Thyroid gland (tissue), 4 donors: ENCODE measurements around the gene P2RY2. TPM values are rescaled to one million over a fixed set of nuclear protein-coding genes. Genes with fewer than 3 reads are reported as not detected.

Experiments used
- DNase-seq, 2 donors: peaks; one replicate each; pipeline ENCODE4 v3.0.0-alpha.2; 2019
- H3K27ac ChIP-seq, 3 donors: fragments of 200-600 bp; sonication (generic); 1 replicate in 2 of 3; 2 replicates in 1 of 3; pipeline ENCODE4 v1.5.1; 2016 to 2019; ENCODE audit warnings: mild to moderate bottlenecking in 1 of 3, moderate library complexity in 1 of 3
- H3K27me3 ChIP-seq: fragments of 200-600 bp; sonication (generic); one replicate; pipeline ENCODE4 v1.5.1; 2019
- H3K36me3 ChIP-seq, 2 donors: fragments of 200-600 bp; sonication (generic); one replicate each; pipeline ENCODE4 v1.5.1; 2016 to 2019
- H3K4me1 ChIP-seq, 2 donors: fragments of 200-600 bp; sonication (generic); one replicate each; pipeline ENCODE4 v1.5.1; 2017 to 2019
- H3K4me3 ChIP-seq, 3 donors: fragments of 200-600 bp; sonication (generic); replicated peaks in 1 of 3; 1 replicate in 2 of 3; 2 replicates in 1 of 3; pipeline ENCODE4 v1.5.1; 2016; ENCODE audit warnings: mild to moderate bottlenecking in 1 of 3
- H3K9me3 ChIP-seq: fragments of 200-600 bp; sonication (generic); one replicate; pipeline ENCODE4 v1.5.1; 2017
- POLR2A ChIP-seq, 2 donors: fragments of 450-650 bp; IDR thresholded peaks; one replicate each; pipeline ENCODE4 v1.6.1; 2017; ENCODE audit warnings: antibody characterized with exemption in 2 of 2, mild to moderate bottlenecking in 2 of 2, moderate library complexity in 1 of 2
- WGBS, 2 donors: methylation state at CpG; one replicate each; pipeline ENCODE4 v1.1.5; 2017; 5-methylcytosine and 5-hydroxymethylcytosine counted together
- intact Hi-C: fragments of 100-400 bp; cut with DNase I; formaldehyde crosslinking; loops from one replicate; pipeline ENCODE4 v1.15.1; 2023
- total RNA-seq, 4 donors: library from RNA; depleted of rRNA; stranded (reverse); fragments of >200 nt; gene quantifications; one replicate each; pipeline ENCODE4 v1.2.3, GENCODE V29; 2016
- TF ChIP-seq, protein P1 (sequence below), 6 experiments: fragments of 200-600 bp in 3 of 6; fragments of 450-650 bp in 3 of 6; sonication (generic) in 3 of 6; IDR thresholded peaks; one replicate each; pipeline ENCODE4 v1.5.1; 2016 to 2019; ENCODE audit warnings: antibody characterized with exemption in 6 of 6, mild to moderate bottlenecking in 2 of 6, inconsistent platforms in 1 of 6, moderate library complexity in 1 of 6

P2RY2 gene
- total RNA-seq, 4 donors from 2014 or later = 29.3 to 38.1 (median 37.7) TPM

DNA sequence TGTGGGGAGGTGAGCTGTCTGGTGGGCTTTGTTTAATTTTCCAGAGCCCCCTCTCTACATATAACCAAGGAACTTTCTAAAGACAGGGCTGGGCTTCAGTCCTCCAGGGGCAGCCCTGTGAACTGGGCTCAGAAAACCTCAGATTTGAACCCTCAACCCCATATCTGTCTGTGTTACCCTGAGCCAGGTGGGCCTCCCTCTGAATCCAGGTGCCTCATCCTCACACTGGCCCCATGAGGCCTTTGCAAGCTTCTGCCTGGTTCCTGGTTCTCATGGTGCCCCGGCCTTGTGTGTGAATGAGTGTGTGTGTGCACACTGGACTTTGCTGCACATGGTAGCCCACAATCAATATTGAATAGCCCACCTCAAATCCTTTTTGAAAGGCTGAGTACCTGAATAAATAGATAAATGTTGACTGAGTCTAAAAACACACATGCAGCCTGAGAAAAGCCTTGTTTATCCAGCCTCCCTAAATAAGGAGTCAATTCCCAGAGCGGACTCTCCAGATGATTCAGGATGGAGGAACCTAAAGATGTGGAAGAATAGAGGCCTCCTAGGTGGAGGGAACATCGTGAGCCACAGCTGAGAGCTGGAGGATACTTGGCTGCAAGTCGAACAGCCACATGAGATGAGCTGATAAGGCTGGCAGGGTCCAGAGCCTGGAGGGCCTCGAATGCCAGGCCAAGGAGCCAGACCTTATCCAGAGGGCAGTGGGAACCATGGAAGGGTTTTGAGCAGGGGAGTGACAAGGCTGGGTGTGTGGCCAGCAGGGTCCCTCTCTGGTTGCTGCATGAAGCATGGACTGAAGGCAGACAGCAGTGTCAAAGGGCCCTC lies 28.1 kb upstream of the P2RY2 start:
- no peaks in the 10 kb centered on the region for H3K36me3 ChIP-seq
- 78 to 81% methylated on average over 5 of the region's 5 CpGs for WGBS, 2 donors
- no peak for TF ChIP-seq POLR2A (IDR thresholded peaks at IDR 0.05)
- TF ChIP-seq, protein P1, sequence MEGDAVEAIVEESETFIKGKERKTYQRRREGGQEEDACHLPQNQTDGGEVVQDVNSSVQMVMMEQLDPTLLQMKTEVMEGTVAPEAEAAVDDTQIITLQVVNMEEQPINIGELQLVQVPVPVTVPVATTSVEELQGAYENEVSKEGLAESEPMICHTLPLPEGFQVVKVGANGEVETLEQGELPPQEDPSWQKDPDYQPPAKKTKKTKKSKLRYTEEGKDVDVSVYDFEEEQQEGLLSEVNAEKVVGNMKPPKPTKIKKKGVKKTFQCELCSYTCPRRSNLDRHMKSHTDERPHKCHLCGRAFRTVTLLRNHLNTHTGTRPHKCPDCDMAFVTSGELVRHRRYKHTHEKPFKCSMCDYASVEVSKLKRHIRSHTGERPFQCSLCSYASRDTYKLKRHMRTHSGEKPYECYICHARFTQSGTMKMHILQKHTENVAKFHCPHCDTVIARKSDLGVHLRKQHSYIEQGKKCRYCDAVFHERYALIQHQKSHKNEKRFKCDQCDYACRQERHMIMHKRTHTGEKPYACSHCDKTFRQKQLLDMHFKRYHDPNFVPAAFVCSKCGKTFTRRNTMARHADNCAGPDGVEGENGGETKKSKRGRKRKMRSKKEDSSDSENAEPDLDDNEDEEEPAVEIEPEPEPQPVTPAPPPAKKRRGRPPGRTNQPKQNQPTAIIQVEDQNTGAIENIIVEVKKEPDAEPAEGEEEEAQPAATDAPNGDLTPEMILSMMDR (IDR thresholded peaks at IDR 0.05) = no peak
- H3K4me1 ChIP-seq = peaks cover 23 to 30% of the 10 kb centered on the region in 2 donors
- H3K4me3 ChIP-seq = no peak overlapping the region
- intact Hi-C loops = loop anchor here (5.0 kb wide), 1 partner anchor 47 kb away; no protein-coding TSS in a partner anchor
- H3K27me3 ChIP-seq = no peaks in the 10 kb centered on the region
- DNase-seq = no peak
- H3K9me3 ChIP-seq = no peaks in the 10 kb centered on the region
- no peak overlapping the region for H3K27ac ChIP-seq

DNA sequence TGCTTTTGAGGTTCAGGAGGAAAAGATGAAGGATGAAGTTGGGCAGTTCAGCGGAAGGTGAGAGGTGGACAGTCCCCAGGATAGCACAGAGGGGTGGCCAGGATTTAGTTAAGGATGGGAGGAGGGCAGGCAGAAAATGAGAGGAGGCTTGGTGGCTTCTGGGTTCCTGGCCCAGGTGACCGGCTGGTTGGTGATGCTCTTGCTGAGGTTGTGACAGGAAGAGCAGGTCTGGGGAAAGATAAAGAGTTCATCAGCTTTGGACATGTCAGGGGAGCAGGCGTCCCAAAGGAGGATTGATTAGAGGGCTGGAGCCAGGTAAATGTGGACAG lies 27.6 kb upstream of the P2RY2 start:
- no peak for DNase-seq
- Histone ChIP-seq H3K4me1 (peaks cover 26 to 30% of the 10 kb centered on the region in 2 donors), H3K36me3 (no peaks in the 10 kb centered on the region), H3K27ac (no peak overlapping the region), H3K27me3 (no peaks in the 10 kb centered on the region), H3K9me3 (no peaks in the 10 kb centered on the region), H3K4me3 (no peak overlapping the region)
- WGBS, 2 donors = 91 to 99% methylated on average over 3 of the region's 3 CpGs
- TF ChIP-seq, protein P1 (IDR thresholded peaks at IDR 0.05) = no peak
- TF ChIP-seq POLR2A (IDR thresholded peaks at IDR 0.05) = no peak
- intact Hi-C loops = no loop called here

DNA sequence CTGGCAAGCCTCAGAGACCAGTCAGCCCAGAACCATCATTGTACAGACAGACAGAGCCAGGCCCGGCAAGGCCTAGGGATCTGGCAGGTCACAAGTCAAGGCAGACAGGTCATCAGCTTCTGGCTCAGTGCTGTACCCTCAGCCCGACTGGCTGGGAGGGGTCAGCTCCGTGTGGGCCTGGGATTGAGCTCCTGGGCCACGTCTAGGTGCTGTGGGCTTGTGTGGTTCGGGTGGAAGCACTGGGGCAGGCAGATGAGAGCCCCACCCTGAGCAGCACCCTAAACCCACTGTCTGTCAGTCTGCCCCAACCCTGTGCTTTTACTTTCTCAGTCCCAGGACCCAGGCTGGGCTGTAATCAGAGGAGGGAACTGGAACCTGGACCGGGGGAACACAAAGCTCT lies 26.9 kb upstream of the P2RY2 start:
- 82 to 85% methylated on average over 4 to 6 of the region's 6 CpGs for WGBS, 2 donors
- intact Hi-C loops = no loop called here
- H3K27me3 ChIP-seq = no peaks in the 10 kb centered on the region
- H3K27ac ChIP-seq = no peak overlapping the region
- H3K4me1 ChIP-seq = peaks cover 26 to 30% of the 10 kb centered on the region in 2 donors
- H3K4me3 ChIP-seq = no peak overlapping the region
- H3K9me3 ChIP-seq = no peaks in the 10 kb centered on the region
- TF ChIP-seq POLR2A (IDR thresholded peaks at IDR 0.05) = no peak
- TF ChIP-seq, protein P1 (IDR thresholded peaks at IDR 0.05) = no peak
- H3K36me3 ChIP-seq = no peaks in the 10 kb centered on the region
- DNase-seq = no peak

DNA sequence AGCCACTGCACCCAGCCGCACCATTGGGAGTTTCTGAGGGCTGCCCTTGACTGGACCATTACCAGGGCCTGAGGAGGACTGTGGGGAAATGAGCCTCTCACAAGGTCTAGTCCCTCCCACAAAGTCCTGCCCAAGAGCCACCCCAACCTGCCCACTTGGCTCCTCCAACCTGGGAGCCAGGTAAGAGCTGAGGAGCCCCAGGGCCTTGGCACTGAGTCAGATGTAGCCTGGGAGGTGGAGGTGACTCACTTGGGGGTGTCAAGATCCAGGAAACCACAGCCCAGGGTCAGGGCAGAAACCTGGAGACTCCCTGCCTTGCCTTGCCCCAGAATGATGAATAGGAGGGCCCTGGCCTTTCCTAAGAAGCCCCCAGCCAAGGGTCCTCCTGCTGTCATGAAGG lies 25.8 kb upstream of the P2RY2 start:
- H3K9me3 ChIP-seq = no peaks in the 10 kb centered on the region
- H3K4me3 ChIP-seq = no peak overlapping the region
- intact Hi-C loops = no loop called here
- peak in 1 of 2 donors; percentile 8 for DNase-seq
- H3K36me3 ChIP-seq = no peaks in the 10 kb centered on the region
- H3K27me3 ChIP-seq = no peaks in the 10 kb centered on the region
- TF ChIP-seq POLR2A (IDR thresholded peaks at IDR 0.05) = no peak
- TF ChIP-seq, protein P1 (IDR thresholded peaks at IDR 0.05) = no peak
- no peak overlapping the region for H3K27ac ChIP-seq
- WGBS, 2 donors = 92 to 100% methylated on average over 1 of the region's 1 CpG
- peaks cover 35 to 36% of the 10 kb centered on the region in 2 donors for H3K4me1 ChIP-seq

DNA sequence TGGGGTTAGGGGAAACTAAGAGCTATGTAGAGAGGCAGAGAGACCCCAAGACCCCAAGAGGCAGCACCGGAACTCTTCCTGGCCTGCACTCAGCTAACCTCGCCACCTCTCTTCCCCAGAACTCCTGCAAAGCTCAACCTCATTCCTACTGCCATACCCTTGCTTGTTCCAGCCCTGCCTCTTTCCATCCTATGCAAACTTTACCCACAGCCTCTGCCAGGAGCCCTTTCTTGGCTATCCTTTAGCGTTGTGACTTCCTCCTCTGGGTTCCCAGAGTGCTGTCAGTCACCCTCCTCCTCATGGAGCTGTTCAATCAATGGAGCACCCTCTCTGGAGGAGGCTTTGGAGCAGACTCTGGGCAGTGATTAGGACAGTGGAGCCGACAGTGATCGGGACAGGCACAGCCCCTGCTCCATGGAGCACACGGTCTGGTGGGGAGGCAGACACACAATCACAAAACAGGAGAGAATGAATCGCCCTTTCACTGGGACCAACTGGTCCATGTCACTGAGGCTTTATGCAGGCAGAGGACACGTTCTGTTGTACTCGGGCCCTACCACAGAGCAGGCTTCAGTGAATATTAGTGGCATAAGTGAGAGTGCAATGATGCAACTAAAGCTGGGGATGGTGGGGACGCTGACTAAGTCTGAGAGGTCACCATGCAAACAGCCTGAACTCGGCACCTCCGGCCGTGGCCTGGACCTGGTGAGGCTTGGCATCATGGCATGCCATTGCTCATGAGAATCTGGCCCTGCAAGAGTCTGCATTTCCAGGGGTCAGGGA lies 24.6 kb upstream of the P2RY2 start:
- H3K27me3 ChIP-seq = no peaks in the 10 kb centered on the region
- TF ChIP-seq, protein P1 (IDR thresholded peaks at IDR 0.05) = no peak
- no peak for TF ChIP-seq POLR2A (IDR thresholded peaks at IDR 0.05)
- 88 to 92% methylated on average over 13 of the region's 13 CpGs for WGBS, 2 donors
- intact Hi-C loops = no loop called here
- H3K27ac ChIP-seq = peak overlapping the region in 1 of 3 donors; percentile 62
- H3K4me1 ChIP-seq = peaks cover 46 to 48% of the 10 kb centered on the region in 2 donors
- H3K9me3 ChIP-seq = no peaks in the 10 kb centered on the region
- H3K4me3 ChIP-seq = no peak overlapping the region
- H3K36me3 ChIP-seq = no peaks in the 10 kb centered on the region
- no peak for DNase-seq
